ENCODE measurements around the gene COL20A1. TPM values are rescaled to one million over a fixed set of nuclear protein-coding genes. Genes with fewer than 3 reads are reported as not detected.

The COL20A1 gene
- total RNA-seq, 1 experiment from 2014 or later, result not detected

- no peak for DNase-seq (ENCODE audit: low spot score)
Measured at GRCh38 chr20:63347081-63347741, 54.2 kb downstream of the COL20A1 start.

GRCh38 chr20:63347950-63348827, 55.2 kb downstream of the COL20A1 start:
- no peak for DNase-seq (ENCODE audit: low spot score)

- no peak for DNase-seq (ENCODE audit: low spot score)
Measured at GRCh38 chr20:63348828-63349515, 56.0 kb downstream of the COL20A1 start.

- DNase-seq (ENCODE audit: low spot score), result no peak
Measured at GRCh38 chr20:63349516-63349895, 56.5 kb downstream of the COL20A1 start.

- no peak for DNase-seq (ENCODE audit: low spot score)
Measured at GRCh38 chr20:63350196-63350595, 57.2 kb downstream of the COL20A1 start.

- no peak for DNase-seq (ENCODE audit: low spot score)
Measured at GRCh38 chr20:63350597-63351325, 57.8 kb downstream of the COL20A1 start.

GRCh38 chr20:63351326-63351700, 58.3 kb downstream of the COL20A1 start:
- no peak for DNase-seq (ENCODE audit: low spot score)

GRCh38 chr20:63351811-63352591, 59.0 kb downstream of the COL20A1 start:
- no peak for DNase-seq (ENCODE audit: low spot score)

- no peak for DNase-seq (ENCODE audit: low spot score)
Measured at GRCh38 chr20:63352811-63353221, 59.8 kb downstream of the COL20A1 start.

GRCh38 chr20:63354636-63355350, 61.8 kb downstream of the COL20A1 start:
- DNase-seq (ENCODE audit: low spot score), result no peak

- DNase-seq (ENCODE audit: low spot score), result no peak
Measured at GRCh38 chr20:63355781-63356295, 62.9 kb downstream of the COL20A1 start.

- DNase-seq (ENCODE audit: low spot score), result no peak
Measured at GRCh38 chr20:63356511-63356910, 63.5 kb downstream of the COL20A1 start.

GRCh38 chr20:63356931-63357879, 64.2 kb downstream of the COL20A1 start:
- DNase-seq (ENCODE audit: low spot score), result no peak

GRCh38 chr20:63357921-63358905, 65.2 kb downstream of the COL20A1 start:
- no peak for DNase-seq (ENCODE audit: low spot score)

GRCh38 chr20:63359164-63359934, 66.4 kb downstream of the COL20A1 start:
- no peak for DNase-seq (ENCODE audit: low spot score)

GRCh38 chr20:63359937-63360849, 67.2 kb downstream of the COL20A1 start:
- DNase-seq (ENCODE audit: low spot score), result no peak

Measured in A172 (cell line).